Fibroblast of the aortic adventitia (primary cell): ENCODE data around the gene AKAP6. TPM values are rescaled to one million over a fixed set of nuclear protein-coding genes. Genes with fewer than 3 reads are reported as not detected.

Experiments
- DNase-seq: peaks from one replicate; pipeline ENCODE4 v3.0.0-alpha.2; 2010; ENCODE audit warnings: low read depth
- H3K4me3 ChIP-seq: 2 replicates; pipeline ENCODE4 v1.5.1; 2011; ENCODE audit warnings: low read depth, mild to moderate bottlenecking, control low read depth, low read length, moderate library complexity
- total RNA-seq: library from RNA; depleted of rRNA; stranded (reverse); fragments of >200 nt; gene quantifications from 2 replicates; pipeline ENCODE4 v1.2.3, GENCODE V29; 2012; ENCODE audit warnings: low replicate concordance
- TF ChIP-seq, protein P1 (sequence below): IDR thresholded peaks from 2 replicates; pipeline ENCODE4 v1.5.1; 2011; ENCODE audit warnings: mild to moderate bottlenecking, low read length, control low read depth, inconsistent platforms; ENCODE audit not compliant: insufficient read depth

The AKAP6 gene
- total RNA-seq, 1 donor = 2.2 TPM

DNA sequence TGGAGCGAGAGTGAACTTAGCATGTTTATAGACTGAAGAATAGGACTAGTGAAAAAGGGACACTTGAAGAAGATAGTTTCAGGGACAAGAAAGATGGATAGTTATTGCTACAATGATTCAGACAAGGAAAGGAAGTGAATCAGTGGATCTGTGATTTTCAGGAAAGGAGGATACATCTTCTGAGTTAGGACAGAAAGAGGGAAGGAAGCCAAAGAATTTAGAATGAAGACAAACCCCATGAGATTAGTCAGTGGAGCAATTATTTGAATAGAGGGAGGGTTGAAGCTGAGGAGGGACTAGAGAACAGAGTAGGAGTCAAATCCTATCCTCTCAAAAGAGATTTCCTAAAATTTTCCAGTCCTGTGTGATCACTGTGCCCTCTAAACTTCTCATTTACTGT lies 282.7 kb downstream of the AKAP6 start:
- H3K4me3 ChIP-seq = no peak overlapping the region
- TF ChIP-seq, protein P1, sequence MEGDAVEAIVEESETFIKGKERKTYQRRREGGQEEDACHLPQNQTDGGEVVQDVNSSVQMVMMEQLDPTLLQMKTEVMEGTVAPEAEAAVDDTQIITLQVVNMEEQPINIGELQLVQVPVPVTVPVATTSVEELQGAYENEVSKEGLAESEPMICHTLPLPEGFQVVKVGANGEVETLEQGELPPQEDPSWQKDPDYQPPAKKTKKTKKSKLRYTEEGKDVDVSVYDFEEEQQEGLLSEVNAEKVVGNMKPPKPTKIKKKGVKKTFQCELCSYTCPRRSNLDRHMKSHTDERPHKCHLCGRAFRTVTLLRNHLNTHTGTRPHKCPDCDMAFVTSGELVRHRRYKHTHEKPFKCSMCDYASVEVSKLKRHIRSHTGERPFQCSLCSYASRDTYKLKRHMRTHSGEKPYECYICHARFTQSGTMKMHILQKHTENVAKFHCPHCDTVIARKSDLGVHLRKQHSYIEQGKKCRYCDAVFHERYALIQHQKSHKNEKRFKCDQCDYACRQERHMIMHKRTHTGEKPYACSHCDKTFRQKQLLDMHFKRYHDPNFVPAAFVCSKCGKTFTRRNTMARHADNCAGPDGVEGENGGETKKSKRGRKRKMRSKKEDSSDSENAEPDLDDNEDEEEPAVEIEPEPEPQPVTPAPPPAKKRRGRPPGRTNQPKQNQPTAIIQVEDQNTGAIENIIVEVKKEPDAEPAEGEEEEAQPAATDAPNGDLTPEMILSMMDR = no peak
- DNase-seq = peak; percentile 88

DNA sequence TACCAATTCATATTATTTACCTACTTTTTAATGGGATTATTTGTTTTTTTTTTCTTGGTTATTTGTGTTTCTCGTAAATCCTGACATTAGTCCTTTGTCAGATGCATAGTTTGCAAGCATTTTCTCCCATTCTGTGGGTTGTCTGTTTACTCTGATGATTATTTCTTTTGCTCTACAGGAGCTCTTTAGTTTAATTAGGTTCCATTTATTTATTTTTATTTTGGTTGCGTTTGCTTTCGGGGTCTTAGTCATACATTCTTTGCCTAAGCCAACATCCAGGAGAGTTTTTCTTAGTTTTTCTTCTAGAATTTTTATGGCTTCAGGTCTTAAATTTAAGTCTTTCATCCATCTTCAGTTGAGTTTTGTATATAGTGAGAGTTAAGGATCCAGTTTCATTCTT lies 289.9 kb downstream of the AKAP6 start:
- TF ChIP-seq, protein P1 = no peak
- no peak overlapping the region for H3K4me3 ChIP-seq
- no peak for DNase-seq

DNA sequence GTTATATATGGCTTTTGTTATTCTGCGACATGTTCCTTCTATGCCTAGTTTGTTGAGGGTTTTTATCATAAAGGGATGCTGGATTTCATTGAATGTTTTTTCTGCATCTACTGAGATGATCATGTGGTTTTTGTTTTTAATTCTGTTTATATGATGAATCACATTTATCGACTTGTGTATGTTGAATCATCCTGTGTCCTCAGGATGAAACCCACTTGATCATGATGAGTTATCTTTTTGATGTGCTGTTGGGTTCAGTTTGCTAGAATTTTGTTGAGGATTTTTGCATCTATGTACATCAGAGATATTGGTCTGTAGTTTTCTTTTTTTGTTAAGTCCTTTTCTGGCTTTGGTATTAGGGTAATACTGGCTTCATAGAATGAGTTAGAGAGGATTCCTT lies 291.2 kb downstream of the AKAP6 start:
- TF ChIP-seq, protein P1 = no peak
- no peak overlapping the region for H3K4me3 ChIP-seq
- DNase-seq = no peak

DNA sequence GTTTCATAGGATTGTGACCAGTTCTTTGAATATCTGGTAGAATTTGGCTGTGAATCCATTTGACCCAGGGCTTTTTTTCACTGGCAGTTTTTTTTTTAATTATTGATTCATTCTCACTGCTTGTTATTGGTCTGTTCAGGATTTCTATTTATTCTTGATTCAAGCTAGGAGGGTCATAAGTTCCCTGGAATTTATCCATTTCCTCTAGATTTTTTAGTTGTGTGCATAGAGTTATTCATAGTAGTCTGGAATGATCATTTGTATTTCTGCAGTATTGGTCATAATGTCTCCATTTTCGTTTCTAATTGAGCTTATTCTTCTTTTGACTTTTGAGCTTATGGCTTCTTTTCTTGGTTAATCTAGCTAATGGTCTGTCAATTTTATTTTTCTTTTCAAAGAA lies 291.6 kb downstream of the AKAP6 start:
- H3K4me3 ChIP-seq = no peak overlapping the region
- no peak for DNase-seq
- TF ChIP-seq, protein P1 = no peak

DNA sequence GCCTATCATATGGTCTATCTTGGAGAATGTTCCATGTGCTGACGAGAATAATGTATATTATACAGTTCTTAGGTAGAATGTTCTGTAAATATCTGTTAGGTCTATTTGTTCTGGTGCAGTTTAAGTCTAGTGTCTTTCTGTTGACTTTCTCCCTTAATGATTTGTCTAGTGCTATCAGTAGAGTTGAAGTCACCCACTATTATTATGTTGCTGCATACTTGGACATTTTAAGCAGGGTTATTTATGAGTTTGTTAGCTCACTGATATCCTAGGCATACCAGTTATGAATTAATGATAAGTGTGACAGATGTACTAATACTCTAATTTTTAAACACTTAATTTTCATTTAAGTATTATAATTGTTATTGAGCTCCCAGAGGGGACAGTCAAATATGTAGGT lies 292.5 kb downstream of the AKAP6 start:
- H3K4me3 ChIP-seq = no peak overlapping the region
- TF ChIP-seq, protein P1 = no peak
- DNase-seq = no peak

DNA sequence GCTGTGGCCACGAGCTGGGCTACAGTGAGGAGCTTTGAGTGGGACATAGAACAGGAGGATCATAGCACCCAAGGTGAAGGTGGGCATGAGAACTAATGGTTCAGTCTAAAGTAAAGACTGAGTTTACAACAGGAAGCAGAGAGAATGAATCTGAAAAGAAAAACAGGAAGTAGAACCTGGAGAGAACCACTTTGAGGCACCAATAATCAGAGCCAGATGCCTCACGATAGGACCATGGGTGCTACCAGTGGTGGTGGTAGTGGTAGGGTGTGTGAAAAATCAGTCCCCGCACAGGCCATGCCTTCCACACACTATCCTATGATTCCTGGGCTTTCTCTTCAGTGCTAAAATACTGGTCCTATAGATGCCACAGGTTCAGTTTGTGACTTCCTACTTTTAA lies 293.6 kb downstream of the AKAP6 start:
- no peak for DNase-seq
- TF ChIP-seq, protein P1 = no peak
- no peak overlapping the region for H3K4me3 ChIP-seq

DNA sequence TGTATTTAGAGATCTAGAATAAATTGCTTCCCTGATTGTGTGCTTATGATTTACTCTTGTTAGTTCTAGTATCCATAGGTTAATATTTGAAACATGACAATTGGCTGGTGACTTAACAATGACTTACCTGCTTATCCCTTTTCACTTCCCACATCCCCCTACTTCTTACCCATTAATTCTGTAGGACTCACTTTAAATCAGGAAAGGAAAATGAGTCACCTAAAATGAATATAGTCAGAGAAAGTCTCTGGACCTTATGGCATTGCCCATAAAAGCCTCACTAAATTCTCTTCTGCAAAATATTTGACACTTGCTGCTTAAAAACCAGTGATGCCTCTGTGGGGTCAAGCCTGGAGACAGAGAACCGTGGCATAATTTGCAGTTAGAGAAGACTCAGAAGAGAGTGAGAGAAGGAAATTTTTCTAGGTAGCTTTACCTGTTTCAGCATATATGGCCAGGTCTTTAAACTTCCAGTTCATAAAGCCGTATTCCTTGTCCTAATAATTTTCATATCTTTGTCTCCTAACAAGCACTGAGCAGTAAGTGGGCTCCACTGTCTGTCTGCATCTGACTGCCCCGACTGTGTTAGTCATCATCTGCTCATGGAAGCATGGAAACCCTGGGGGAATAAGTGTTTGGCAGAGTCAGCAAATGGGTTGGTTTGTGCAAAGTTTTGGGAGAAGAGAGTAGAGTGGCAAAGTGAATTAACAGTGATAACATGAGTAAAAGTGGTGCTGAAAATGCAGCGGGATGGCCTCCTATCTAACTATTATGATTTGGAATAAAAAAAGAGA lies 294.4 kb downstream of the AKAP6 start:
- TF ChIP-seq, protein P1 = no peak
- DNase-seq = peak; percentile 67
- H3K4me3 ChIP-seq = no peak overlapping the region
